22Rv1 (cell line): ENCODE measurements around the gene TAF9.

Experiments
- H3K27ac ChIP-seq: fragments of 450-650 bp; 2 replicates; pipeline ENCODE4 v1.5.1; 2017
- ZFX ChIP-seq: fragments of 450-650 bp; IDR thresholded peaks from 2 replicates; pipeline ENCODE4 v1.6.1; 2017; ENCODE audit warnings: antibody characterized with exemption, borderline replicate concordance
- TF ChIP-seq, protein P1 (sequence below): fragments of 450-650 bp; IDR thresholded peaks from 2 replicates; pipeline ENCODE4 v1.5.1; 2017; ENCODE audit warnings: mild to moderate bottlenecking

TAF9 gene

DNA sequence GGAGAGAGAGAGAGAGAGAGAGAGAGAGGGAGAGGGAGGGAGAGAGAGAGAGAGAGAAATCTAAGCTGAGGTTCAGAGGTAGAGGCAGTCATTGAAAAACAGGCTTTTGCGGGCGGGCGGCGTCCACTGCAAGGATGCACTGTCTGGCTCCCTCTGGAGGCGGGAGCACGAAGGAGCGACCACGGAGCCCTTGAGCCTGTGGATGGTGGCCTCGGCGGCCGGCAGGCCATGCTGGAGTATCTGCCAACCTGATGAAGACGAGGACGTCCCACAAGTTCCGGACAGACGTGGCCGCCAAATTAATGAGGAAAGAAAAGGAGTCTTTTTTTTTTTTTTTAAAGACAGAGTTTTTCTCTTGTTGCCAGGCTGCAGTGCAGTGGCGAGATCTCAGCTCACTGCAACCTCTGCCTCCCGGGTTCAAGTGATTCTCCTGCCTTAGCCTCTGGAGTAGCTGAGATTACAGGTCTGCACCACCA, 34.5 kb downstream of the TAF9 start:
- no peak for TF ChIP-seq ZFX
- TF ChIP-seq, protein P1, sequence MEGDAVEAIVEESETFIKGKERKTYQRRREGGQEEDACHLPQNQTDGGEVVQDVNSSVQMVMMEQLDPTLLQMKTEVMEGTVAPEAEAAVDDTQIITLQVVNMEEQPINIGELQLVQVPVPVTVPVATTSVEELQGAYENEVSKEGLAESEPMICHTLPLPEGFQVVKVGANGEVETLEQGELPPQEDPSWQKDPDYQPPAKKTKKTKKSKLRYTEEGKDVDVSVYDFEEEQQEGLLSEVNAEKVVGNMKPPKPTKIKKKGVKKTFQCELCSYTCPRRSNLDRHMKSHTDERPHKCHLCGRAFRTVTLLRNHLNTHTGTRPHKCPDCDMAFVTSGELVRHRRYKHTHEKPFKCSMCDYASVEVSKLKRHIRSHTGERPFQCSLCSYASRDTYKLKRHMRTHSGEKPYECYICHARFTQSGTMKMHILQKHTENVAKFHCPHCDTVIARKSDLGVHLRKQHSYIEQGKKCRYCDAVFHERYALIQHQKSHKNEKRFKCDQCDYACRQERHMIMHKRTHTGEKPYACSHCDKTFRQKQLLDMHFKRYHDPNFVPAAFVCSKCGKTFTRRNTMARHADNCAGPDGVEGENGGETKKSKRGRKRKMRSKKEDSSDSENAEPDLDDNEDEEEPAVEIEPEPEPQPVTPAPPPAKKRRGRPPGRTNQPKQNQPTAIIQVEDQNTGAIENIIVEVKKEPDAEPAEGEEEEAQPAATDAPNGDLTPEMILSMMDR = peak; percentile 92
- H3K27ac ChIP-seq = peak overlapping the region; percentile 30; the same call in 1 of the 2 replicates

DNA sequence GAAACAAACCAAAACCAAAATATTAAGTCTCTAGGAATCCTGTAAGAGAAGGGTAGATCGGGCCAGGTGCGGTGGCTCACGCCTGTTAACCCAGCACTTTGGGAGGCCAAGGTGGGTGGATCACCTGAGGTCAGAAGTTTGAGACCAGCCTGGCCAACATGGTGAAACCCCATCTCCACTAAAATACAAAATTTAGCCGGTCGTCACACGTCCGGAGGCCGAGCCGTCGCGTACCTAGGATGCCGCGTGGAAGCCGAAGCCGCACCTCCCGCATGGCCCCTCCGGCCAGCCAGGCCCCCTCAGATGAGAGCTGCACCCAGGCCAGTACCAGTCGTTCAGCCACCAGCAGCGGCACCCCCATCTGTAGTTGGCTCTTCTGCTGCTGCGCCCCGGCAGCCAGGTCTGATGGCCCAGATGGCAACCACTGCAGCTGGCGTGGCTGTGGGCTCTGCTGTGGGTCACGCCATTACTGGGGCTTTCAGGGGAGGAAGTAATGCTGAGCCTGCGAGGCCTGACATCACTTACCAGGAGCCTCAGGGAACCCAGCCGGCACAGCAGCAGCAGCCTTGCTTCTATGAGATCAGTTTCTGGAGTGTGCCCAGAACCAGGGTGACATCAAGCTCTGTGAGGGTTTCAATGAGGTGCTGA, 35.5 kb downstream of the TAF9 start:
- peak overlapping the region; percentile 30; the same call in 1 of the 2 replicates for H3K27ac ChIP-seq

DNA sequence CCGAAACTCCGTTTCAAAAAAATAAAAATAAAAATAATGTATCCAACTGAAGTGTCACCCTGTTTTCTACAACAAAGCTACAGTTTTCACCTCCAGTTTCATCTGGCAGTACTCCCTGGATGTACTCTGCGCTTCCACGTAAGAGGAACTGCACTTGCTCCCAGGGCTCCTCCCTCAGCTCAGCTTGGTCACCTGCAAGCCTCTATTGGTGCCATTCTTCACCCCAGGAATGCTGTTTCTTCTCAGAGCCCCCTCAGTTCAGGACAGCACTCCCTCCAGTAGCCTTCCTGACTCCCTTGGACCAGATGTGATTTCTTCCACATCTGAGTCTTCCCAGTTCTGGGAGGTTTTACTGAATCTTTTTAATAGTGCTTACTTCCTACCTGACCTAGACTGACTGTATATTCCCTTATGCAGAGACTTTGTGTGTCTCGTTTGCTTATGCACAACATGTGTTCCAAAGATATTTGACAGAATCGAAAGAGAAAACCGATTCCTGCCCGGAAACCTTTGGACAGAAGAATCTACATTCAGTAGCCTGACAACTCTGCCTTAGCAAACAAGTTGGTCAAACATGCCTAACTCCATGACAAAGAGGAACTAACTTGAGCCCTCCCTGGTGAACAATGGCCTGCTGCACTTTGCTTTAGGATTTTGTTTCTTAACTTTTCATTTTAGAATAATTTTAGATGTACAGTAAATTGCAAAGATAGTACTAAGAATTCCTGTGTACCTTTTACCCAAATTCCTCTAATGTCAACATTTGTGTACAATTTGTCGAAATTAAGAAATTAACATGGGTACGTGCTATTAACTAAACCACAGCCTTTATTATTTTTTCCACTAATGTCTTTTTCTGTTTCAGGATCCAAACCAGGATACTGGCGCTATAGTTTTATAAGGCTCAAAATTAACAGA, 37.5 kb downstream of the TAF9 start:
- H3K27ac ChIP-seq = peak overlapping the region; percentile 70
- no peak for TF ChIP-seq ZFX
- TF ChIP-seq, protein P1 = no peak

DNA sequence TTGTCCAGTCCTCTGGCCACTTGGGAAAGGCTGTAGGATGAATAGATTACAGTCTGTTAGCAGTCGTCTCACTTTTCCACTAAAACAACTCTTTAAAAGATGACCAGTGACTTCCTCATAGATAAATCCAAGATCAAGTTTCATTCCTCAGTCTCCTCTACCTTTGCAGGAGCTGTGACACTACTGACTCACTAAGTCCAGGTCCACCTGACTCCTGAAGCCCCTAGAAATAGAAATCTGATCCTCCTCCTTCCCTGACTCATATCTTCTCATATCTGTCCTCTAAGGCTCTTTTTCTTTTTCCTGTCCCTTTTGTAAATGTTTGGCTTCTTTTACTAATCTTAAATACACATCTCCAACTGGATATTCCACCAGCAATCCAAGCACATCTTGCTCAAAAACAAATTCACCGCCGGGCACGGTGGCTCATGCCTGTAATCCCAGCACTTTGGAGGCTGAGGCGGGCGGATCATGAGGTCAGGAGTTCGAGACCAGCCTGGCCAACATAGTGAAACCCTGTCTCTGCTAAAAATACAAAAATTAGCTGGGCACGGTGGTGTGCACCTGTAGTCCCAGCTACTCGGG, 39.3 kb downstream of the TAF9 start:
- TF ChIP-seq ZFX = no peak
- TF ChIP-seq, protein P1 = no peak
- H3K27ac ChIP-seq = peak overlapping the region; percentile 25

DNA sequence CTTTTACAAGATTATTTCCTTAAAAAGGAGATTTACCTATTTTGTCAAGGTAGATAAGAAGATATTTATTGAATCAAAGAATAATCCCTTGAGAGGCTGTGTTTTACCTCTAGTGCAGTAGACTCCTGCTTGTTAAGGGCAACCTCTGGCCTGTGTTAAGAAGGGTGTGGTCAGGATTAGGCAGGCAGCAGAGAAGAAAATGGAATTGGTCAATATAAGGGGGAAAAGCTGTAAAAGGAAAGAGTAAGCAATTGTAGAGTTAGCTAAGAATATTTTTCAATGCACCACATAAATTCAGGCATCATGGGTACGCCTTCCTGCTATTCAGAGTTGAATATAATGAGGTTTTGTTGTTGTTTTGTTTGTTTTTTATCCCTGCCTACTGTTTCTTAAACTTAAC, 43.0 kb downstream of the TAF9 start:
- TF ChIP-seq, protein P1 = no peak
- TF ChIP-seq ZFX = no peak
- no peak overlapping the region for H3K27ac ChIP-seq

DNA sequence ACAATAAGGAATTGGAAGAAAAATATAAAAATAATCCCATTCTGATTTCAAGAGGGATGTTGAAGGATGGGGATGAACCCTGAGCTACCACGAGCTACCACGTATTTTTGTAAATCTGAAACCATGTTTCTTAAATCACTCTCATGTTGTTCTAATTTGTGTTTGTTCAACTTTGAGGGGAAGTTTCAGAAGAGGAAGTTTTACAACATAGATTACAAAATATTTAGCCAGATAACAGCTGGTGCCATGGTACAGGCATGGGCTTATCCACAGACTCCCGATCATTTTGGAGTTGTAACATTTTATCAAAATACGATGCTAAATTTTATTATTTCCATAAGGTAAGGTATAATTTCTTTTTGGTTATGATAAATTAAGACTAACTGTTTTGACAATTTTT, 51.9 kb downstream of the TAF9 start:
- no peak overlapping the region for H3K27ac ChIP-seq
- TF ChIP-seq, protein P1 = no peak
- no peak for TF ChIP-seq ZFX

DNA sequence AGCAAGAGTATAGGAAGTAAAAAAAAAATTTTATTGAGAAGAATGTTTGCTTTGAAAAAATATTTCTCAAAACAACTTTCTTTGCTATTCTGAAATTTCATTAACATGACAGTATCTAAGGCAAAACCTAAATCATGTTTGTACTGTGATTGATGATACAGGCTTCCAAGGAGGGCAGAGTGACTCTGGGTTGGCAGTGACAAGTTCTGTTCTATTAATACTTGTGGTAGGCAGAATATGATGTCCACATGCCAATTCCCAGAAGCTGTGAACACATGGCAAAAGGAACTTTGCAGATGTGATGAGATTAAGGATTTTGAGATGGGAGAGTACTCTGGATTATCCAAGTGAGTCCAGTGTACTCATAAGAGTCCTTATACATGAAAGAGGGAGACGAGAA, 53.3 kb downstream of the TAF9 start:
- no peak overlapping the region for H3K27ac ChIP-seq
- TF ChIP-seq, protein P1 = no peak
- no peak for TF ChIP-seq ZFX
